Thoracic aorta (tissue), 2 donors: ENCODE data around the gene ADIPOR2. TPM values are rescaled to one million over a fixed set of nuclear protein-coding genes. Genes with fewer than 3 reads are reported as not detected.

Experiments used
- ATAC-seq: fragments of 150-250 bp; one replicate; pipeline ENCODE4 v1.8.0; 2017; ENCODE audit warnings: low read depth; ENCODE audit not compliant: insufficient number of reproducible peaks, low FRiP score
- DNase-seq: peaks from one replicate; pipeline ENCODE4 v3.0.0-alpha.2; 2020; ENCODE audit warnings: low spot score
- H3K27ac ChIP-seq, 2 donors: fragments of 200-600 bp; sonication (generic); 1 replicate in 1 of 2; 2 replicates in 1 of 2; pipeline ENCODE4 v1.5.1; 2016; ENCODE audit warnings: mild to moderate bottlenecking in 2 of 2, moderate library complexity in 2 of 2
- H3K27me3 ChIP-seq: fragments of 200-600 bp; sonication (generic); replicated peaks from 2 replicates; pipeline ENCODE4 v1.6.0; 2016; ENCODE audit warnings: mild to moderate bottlenecking; ENCODE audit not compliant: insufficient read depth
- H3K36me3 ChIP-seq: fragments of 200-600 bp; sonication (generic); one replicate; pipeline ENCODE4 v1.5.1; 2016
- H3K4me1 ChIP-seq, 2 donors: fragments of 200-600 bp; sonication (generic); 1 replicate in 1 of 2; 2 replicates in 1 of 2; pipeline versions ENCODE4 v1.5.1 to v1.6.0; 2016; ENCODE audit warnings: low read depth in 2 of 2, mild to moderate bottlenecking in 1 of 2; ENCODE audit not compliant: control insufficient read depth in 1 of 2
- H3K4me3 ChIP-seq: fragments of 200-600 bp; sonication (generic); 2 replicates; pipeline ENCODE4 v1.5.1; 2016; ENCODE audit warnings: mild to moderate bottlenecking
- H3K9me3 ChIP-seq: fragments of 200-600 bp; sonication (generic); 2 replicates; pipeline ENCODE4 v1.5.1; 2016
- total RNA-seq, 2 donors: library from RNA; depleted of rRNA; stranded (reverse); fragments of >200 nt; gene quantifications; one replicate each; pipeline versions ENCODE4 v1.1.0 to v1.2.3, GENCODE V29; 2016
- TF ChIP-seq, protein P1 (sequence below): fragments of 200-600 bp; sonication (generic); IDR thresholded peaks from one replicate; pipeline ENCODE4 v1.5.1; 2019; ENCODE audit warnings: antibody characterized with exemption

ADIPOR2 gene
- total RNA-seq, 2 donors from 2014 or later = 24.2 to 43.0 TPM

DNA sequence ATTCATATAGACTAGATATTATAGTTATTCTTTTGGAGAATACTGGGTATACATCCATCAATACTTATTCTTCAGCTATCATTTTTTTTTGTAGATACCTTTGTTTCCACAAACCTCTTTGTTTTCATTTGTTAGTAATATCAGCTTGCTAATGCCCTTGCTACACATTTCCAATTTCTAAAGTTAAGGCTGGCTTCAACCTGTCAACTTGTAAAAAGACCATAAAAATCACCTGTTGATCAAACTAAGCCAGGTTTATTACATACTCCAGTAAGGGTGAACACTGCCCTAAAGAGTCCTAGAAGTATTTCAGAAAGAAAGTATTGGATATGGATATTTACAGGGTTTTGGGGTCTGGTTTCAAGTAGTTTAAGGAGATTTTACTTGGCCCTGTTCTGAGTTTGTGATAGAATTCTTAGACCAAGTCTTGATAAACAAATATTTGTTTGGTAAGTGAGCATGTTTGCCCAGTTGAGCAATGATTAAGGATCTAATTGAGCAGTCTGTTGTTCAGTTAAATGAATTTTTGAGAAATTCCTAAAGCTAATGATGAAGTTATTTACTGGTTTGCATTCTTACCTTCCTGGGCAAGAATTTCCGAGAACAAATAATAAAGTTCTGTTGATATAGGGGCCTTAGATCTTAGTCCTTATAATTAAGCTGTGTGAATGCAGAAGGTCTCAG is 76.7 kb downstream of the ADIPOR2 start:
- Histone ChIP-seq H3K4me1 (no peaks in the 10 kb centered on the region), H3K27me3 (no peaks in the 10 kb centered on the region), H3K4me3 (no peak overlapping the region), H3K27ac (no peak overlapping the region), H3K36me3 (no peaks in the 10 kb centered on the region), H3K9me3 (no peaks in the 10 kb centered on the region)
- ATAC-seq (no peak), DNase-seq (no peak)
- TF ChIP-seq, protein P1, sequence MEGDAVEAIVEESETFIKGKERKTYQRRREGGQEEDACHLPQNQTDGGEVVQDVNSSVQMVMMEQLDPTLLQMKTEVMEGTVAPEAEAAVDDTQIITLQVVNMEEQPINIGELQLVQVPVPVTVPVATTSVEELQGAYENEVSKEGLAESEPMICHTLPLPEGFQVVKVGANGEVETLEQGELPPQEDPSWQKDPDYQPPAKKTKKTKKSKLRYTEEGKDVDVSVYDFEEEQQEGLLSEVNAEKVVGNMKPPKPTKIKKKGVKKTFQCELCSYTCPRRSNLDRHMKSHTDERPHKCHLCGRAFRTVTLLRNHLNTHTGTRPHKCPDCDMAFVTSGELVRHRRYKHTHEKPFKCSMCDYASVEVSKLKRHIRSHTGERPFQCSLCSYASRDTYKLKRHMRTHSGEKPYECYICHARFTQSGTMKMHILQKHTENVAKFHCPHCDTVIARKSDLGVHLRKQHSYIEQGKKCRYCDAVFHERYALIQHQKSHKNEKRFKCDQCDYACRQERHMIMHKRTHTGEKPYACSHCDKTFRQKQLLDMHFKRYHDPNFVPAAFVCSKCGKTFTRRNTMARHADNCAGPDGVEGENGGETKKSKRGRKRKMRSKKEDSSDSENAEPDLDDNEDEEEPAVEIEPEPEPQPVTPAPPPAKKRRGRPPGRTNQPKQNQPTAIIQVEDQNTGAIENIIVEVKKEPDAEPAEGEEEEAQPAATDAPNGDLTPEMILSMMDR = no peak

DNA sequence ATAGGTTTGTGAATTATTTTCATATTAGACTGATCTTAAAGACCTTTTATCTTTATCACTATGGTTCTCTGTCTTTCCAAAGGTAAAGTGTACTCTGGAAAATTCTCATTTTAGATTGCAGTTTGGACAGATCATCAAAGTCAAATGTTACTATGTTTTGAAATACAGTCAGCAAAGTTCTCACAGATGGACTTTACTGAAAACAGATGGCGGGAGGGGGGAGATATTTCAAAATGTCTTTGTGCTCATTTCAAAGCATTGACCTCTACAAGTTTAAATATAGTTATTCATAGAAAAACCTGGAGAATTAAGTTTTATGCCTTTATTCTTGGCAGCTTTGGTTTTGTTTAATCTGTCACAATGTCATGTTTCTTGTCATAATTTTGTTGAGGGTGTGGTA is 77.7 kb downstream of the ADIPOR2 start:
- Histone ChIP-seq H3K27ac (no peak overlapping the region), H3K9me3 (no peaks in the 10 kb centered on the region), H3K4me1 (no peaks in the 10 kb centered on the region), H3K4me3 (no peak overlapping the region), H3K27me3 (no peaks in the 10 kb centered on the region), H3K36me3 (no peaks in the 10 kb centered on the region)
- ATAC-seq (no peak), DNase-seq (no peak)
- TF ChIP-seq, protein P1 = no peak

DNA sequence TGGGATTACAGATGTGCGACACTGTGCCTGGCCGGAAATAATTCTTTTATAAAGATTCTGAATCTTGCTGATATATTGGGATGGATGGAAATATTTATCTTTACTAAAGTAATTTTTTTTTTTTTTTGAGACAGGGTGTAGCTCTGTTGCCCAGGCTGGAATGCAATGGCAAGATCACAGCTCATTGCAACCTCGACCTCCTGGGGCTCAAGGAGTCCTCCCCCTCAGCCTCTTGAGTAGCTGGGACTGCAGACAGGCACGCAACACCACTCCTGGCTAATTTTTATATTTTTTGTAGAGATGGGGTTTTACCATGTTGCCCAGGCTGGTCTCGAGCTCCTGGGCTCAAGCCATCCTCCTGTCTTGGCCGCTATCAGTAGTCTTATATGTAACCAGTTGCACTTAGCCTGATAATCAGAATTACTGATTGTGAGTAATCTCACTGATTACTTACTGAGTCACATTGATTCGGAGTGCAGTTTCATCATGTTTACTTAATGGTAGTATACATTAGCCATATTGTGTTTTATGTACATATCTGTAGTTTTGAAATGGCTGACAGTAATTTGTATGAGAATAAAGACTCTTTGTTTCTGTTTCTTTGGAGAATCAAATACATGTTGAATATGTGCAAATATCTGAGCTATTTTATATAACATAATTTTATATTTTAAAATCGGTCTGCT is 79.1 kb downstream of the ADIPOR2 start:
- no peak overlapping the region for H3K27ac ChIP-seq
- no peaks in the 10 kb centered on the region for H3K36me3 ChIP-seq
- no peak for DNase-seq
- H3K27me3 ChIP-seq = no peaks in the 10 kb centered on the region
- no peaks in the 10 kb centered on the region for H3K9me3 ChIP-seq
- no peak overlapping the region for H3K4me3 ChIP-seq
- no peaks in the 10 kb centered on the region for H3K4me1 ChIP-seq
- TF ChIP-seq, protein P1 = no peak
- no peak for ATAC-seq

DNA sequence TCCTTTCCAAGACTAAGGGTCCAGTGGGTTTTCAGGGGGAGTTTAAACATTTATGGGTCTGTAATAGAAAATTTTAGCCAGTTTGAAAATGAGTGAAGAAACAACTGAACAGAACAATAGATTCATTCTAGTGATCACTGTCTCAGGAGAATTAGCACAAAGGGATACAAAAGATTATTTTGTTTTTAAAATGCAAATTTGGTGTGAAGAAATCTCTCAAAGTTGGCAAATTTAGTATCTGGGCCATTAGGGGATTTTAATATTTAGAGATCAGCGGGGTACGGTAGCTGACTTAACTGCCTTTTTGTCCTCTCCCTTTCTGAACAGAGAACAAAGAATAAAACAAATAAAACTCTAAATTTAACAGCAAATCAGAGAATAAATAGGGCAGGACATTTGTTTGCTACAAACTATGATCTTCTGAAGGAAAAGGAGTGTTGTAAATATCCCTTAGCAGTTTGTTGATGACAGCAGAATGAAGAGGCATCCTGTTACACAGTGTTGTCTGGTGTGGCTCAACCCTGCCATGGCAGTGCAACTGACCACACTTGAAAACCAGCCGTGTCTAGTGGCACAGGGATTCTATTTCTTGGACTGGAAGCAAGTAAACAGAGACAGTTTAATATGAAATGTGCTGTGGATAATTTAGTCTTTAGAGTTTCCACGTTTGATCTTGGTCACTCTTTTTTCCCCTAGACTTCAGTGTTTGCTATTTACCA is 83.2 kb downstream of the ADIPOR2 start:
- DNase-seq (no peak), ATAC-seq (no peak)
- H3K4me3 ChIP-seq = no peak overlapping the region
- TF ChIP-seq, protein P1 = no peak
- H3K27ac ChIP-seq = no peak overlapping the region
- H3K27me3 ChIP-seq = no peaks in the 10 kb centered on the region
- no peaks in the 10 kb centered on the region for H3K9me3 ChIP-seq
- peaks cover 0 to 5% of the 10 kb centered on the region in 2 donors for H3K4me1 ChIP-seq
- H3K36me3 ChIP-seq = no peaks in the 10 kb centered on the region
